ENCODE results near the gene DPP10.

The DPP10 gene

DNA sequence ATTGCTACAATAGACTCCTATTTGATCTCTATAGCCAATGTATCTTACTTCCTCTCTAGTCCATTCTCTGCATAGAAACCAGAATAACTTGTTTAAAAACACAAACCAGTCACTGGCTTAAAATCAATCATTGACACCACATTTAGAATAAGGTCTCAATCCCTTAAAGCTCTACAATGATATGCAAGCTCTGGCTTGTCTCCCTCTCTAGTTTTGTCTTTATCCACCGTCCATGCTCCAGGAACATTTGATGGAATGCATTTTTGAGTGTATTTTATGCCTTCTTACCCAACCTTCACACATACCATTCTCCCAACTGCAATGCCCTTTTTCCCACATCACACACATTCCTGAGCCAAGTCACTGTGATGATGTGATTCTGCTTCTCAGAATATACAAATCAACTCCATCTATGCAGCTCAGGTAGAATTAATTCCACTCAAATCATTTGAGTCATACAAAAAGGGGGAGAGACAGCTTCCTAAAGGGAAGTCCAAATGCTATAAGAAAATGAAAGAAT is 1107.2 kb downstream of the DPP10 start:
- no peak for DNase-seq

GRCh38 chr2:115552726-115553125 is 1110.3 kb downstream of the DPP10 start:
- DNase-seq: no peak

GRCh38 chr2:115554153-115554552 is 1111.7 kb downstream of the DPP10 start:
- no peak for DNase-seq

DNA sequence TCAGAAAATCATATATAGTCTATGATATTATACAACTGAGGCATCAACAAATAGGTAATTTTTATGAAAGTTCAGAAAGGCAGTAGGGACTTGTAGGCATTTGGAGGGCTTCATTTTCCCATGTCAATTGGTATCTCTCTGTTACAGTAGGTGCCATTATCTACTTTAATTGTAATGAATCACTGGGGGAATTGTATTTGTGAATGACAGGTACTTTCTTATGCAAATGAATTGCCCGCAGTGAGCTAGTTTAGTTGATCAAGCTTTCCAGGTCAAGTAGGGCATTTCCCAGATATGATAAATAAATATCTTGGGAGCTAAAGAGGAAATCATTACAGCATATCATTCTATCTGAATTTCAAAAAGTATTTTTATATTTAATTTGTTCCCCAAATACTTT is 1116.3 kb downstream of the DPP10 start:
- no peak for DNase-seq

- no peak for DNase-seq
These were observed 1118.2 kb downstream of the DPP10 start for GRCh38 chr2:115560666-115561065.

DNA sequence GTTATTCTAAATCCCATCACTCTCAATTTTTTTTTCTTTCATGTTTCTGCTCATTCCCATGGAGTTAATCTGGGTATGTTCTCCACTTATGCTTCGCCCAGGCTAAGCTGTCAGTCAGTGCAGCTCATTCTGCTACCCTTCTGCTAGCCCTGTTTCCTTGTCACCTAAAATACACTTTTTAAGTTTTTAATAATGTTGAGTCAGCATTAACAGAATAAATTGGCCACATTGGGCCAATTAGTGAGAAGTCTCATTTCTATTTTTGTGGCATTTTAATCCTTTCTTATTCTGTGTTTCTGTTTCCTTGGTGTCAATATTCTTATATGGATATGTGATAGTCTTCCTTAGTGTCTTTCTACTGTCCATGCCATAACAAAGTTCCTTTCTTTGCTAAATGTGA is 1126.2 kb downstream of the DPP10 start:
- no peak for DNase-seq

- DNase-seq: no peak
These were observed 1127.1 kb downstream of the DPP10 start for GRCh38 chr2:115569547-115569946.

- no peak for DNase-seq
These were observed 1130.3 kb downstream of the DPP10 start for GRCh38 chr2:115572746-115573145.

GRCh38 chr2:115573756-115574155 is 1131.3 kb downstream of the DPP10 start:
- DNase-seq: no peak

DNA sequence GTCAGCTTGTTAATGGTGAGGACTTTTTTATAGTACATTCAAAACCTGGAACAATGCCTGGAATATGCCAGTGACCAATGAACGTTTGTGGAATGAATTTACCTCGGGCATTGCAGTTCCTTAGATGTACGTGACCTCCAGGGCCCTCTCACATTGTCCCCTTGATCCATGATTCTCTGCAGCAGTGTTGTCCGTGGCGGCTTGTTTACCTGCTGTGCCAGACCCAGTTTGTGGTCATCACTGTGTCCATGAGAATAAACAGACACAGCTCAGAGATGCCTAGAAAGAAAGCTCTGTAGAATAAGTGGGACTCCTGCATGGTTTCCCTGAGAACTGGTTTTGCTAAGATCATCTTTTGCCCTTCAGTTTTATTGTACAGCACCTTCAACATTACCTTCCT is 1132.2 kb downstream of the DPP10 start:
- no peak for DNase-seq

- DNase-seq: no peak
These were observed 1138.3 kb downstream of the DPP10 start for GRCh38 chr2:115580784-115581183.

GRCh38 chr2:115584507-115584906 is 1142.1 kb downstream of the DPP10 start:
- no peak for DNase-seq

DNA sequence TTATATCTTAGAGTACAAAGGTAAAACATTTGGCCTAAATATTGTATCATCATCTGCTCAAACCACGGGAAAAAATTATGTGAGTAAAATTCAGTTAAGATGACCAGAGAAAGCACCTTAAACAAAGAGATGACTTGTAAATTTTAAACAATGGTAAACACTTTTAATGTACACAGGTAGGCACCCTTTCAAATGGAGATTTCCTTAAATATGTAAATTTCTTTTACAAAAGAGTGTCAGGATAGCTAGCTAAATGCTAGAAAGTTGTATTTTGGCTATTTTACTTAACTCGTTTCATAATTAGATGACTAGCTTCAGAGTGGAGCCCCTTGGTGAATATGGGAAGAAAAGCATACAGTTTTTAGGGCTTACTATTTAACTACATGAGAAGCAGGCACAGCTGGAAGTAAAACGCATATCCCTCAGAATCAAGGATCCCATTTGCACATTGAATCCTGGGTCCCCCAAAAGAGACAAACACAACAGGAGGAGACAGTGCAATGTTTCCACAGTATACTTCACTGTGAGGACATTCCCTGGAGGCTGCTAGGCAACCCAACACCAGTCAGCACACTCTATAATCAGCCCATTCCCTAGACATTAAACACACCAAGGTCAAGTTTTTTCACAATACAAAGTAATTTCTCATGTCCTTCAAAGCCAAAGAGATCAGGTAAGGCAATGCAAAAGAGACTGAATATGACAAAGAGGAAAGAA is 1154.4 kb downstream of the DPP10 start:
- no peak for DNase-seq

GRCh38 chr2:115603285-115603684 is 1160.8 kb downstream of the DPP10 start:
- no peak for DNase-seq

GRCh38 chr2:115606350-115606749 is 1163.9 kb downstream of the DPP10 start:
- no peak for DNase-seq

DNA sequence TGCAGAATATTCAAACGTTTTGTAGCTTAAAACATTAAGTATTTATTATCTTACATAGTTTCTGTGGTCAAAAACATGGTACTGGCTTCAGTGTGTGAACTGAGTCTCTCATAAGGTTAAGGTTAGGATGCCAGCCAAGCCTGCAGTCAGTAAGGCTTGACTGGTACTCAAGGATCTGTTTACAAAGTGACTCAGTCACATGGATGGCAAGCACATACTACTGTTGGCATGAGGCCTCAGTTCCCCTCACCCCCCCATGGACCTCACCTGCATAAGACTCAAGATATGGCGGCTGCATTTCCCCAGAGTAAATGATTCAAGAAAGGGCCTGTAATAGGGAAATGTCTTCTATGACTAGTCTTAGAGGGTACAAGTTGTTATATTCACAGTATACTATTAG is 1167.5 kb downstream of the DPP10 start:
- DNase-seq: no peak

DNA sequence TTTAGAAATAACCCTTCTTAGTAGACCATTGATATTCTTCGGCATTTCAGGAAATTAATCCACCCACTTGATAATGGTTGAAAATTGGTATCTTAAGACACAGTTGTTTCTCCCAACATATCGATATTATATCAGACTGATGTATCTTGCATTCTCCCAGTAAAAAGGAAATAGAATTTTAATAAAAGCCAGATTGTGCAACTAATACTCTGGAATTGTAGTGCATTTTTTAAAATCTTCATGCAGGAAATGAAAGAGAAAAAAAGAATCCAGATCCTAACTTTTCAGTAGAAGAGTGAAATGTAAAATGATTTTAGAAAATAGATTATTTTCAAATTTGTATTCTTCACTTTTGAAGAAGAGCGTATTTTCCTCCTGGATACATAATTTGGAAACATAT is 1168.4 kb downstream of the DPP10 start:
- DNase-seq: no peak

- DNase-seq: no peak
These were observed 1181.9 kb downstream of the DPP10 start for GRCh38 chr2:115624332-115624731.

- DNase-seq: no peak
These were observed 1192.1 kb downstream of the DPP10 start for GRCh38 chr2:115634578-115634977.

- DNase-seq: no peak
These were observed 1193.0 kb downstream of the DPP10 start for GRCh38 chr2:115635430-115635829.

- no peak for DNase-seq
These were observed 1207.3 kb downstream of the DPP10 start for GRCh38 chr2:115649731-115650130.

GRCh38 chr2:115650827-115651226 is 1208.4 kb downstream of the DPP10 start:
- no peak for DNase-seq

GRCh38 chr2:115652652-115653051 is 1210.2 kb downstream of the DPP10 start:
- no peak for DNase-seq

DNA sequence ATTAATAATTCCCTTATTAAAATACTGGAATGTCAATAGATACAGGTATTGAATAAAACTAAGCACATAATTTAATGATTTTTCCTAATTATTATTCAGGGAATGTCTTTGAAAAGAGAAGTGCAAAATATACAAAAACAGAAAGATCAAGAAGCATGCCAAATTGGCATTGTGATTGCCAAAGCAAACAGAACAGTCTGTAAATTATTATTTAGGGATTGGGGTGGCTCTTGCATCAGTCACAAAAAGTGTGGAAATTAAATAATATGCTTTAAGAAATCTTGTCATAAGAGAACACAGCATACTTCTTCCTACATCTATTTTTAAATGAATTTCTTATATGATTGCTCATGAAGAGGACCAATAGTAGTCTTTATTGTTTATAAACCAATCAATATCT is 1211.9 kb downstream of the DPP10 start:
- DNase-seq: no peak

All from hypothalamus (tissue), 51 donors.